Measurements from ENCODE around the gene EPHB3. TPM values are rescaled to one million over a fixed set of nuclear protein-coding genes. Genes with fewer than 3 reads are reported as not detected.

The EPHB3 gene
- total RNA-seq, 1 donor from 2014 or later = 0.07 TPM

DNA sequence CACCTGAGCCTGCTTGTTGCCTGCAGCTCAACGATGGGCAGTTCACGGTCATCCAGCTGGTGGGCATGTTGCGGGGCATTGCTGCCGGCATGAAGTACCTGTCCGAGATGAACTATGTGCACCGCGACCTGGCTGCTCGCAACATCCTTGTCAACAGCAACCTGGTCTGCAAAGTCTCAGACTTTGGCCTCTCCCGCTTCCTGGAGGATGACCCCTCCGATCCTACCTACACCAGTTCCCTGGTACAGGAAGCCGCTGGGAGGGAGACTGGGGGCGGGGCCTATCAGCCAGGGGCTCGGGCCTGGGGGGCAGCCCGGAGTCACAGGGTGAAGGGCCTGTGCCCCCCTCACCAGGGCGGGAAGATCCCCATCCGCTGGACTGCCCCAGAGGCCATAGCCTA lies 18.8 kb downstream of the EPHB3 start:
- no peak for DNase-seq
- intact Hi-C loops (cut with micrococcal nuclease) = no loop called here
- no peaks in the 10 kb centered on the region for H3K9me3 Mint-ChIP-seq
- peaks cover 6% of the 10 kb centered on the region for H3K4me1 Mint-ChIP-seq
- H3K27me3 Mint-ChIP-seq = peaks cover 30% of the 10 kb centered on the region
- no peak overlapping the region for H3K27ac Mint-ChIP-seq
- no peak for TF ChIP-seq CTCF (IDR thresholded peaks at IDR 0.05)
- no peaks in the 10 kb centered on the region for H3K36me3 Mint-ChIP-seq (ENCODE audit: low read depth)
- ATAC-seq (ENCODE audit: low read depth) = no peak
- CTCF ChIA-PET = no interaction called here
- POLR2A ChIA-PET = no interaction called here
- no peak overlapping the region for H3K4me3 Mint-ChIP-seq

- DNase-seq (no peak), ATAC-seq (ENCODE audit: low read depth) (no peak)
- Mint-ChIP-seq H3K36me3 (ENCODE audit: low read depth) (no peaks in the 10 kb centered on the region), H3K27ac (no peak overlapping the region), H3K4me3 (no peak overlapping the region), H3K9me3 (no peaks in the 10 kb centered on the region), H3K27me3 (peaks cover 33% of the 10 kb centered on the region), H3K4me1 (peaks cover 6% of the 10 kb centered on the region)
- ChIA-PET CTCF (no interaction called here), POLR2A (no interaction called here)
- TF ChIP-seq CTCF (IDR thresholded peaks at IDR 0.05) = no peak
- intact Hi-C loops (cut with micrococcal nuclease) = no loop called here
Observed at GRCh38 chr3:184581331-184581855, 19.8 kb downstream of the EPHB3 start.

GRCh38 chr3:184582646-184583577 lies 21.3 kb downstream of the EPHB3 start:
- peaks cover 33% of the 10 kb centered on the region for H3K27me3 Mint-ChIP-seq
- ATAC-seq (ENCODE audit: low read depth) (no peak), DNase-seq (no peak)
- H3K27ac Mint-ChIP-seq = no peak overlapping the region
- H3K4me1 Mint-ChIP-seq = peaks cover 6% of the 10 kb centered on the region
- ChIA-PET POLR2A (interaction anchor here (0.5 kb wide), 1 partner anchor 83 kb away, joined by 3 read pairs; no protein-coding TSS in a partner anchor), CTCF (interaction anchor here (1.1 kb wide), 1 partner anchor 51 kb away, joined by 3 read pairs; no protein-coding TSS in a partner anchor)
- no peaks in the 10 kb centered on the region for H3K9me3 Mint-ChIP-seq
- intact Hi-C loops (cut with micrococcal nuclease) = no loop called here
- peak overlapping the region; percentile 52 for H3K4me3 Mint-ChIP-seq
- TF ChIP-seq CTCF (IDR thresholded peaks at IDR 0.05) = no peak
- no peaks in the 10 kb centered on the region for H3K36me3 Mint-ChIP-seq (ENCODE audit: low read depth)

GRCh38 chr3:184583578-184584451 lies 22.2 kb downstream of the EPHB3 start:
- Mint-ChIP-seq H3K36me3 (ENCODE audit: low read depth) (no peaks in the 10 kb centered on the region), H3K9me3 (no peaks in the 10 kb centered on the region), H3K27me3 (peaks cover 31% of the 10 kb centered on the region), H3K4me1 (peaks cover 6% of the 10 kb centered on the region), H3K4me3 (no peak overlapping the region), H3K27ac (no peak overlapping the region)
- ChIA-PET POLR2A (no interaction called here), CTCF (no interaction called here)
- no peak for DNase-seq
- ATAC-seq (ENCODE audit: low read depth) = no peak
- TF ChIP-seq CTCF (IDR thresholded peaks at IDR 0.05) = no peak
- intact Hi-C loops (cut with micrococcal nuclease) = no loop called here

DNA sequence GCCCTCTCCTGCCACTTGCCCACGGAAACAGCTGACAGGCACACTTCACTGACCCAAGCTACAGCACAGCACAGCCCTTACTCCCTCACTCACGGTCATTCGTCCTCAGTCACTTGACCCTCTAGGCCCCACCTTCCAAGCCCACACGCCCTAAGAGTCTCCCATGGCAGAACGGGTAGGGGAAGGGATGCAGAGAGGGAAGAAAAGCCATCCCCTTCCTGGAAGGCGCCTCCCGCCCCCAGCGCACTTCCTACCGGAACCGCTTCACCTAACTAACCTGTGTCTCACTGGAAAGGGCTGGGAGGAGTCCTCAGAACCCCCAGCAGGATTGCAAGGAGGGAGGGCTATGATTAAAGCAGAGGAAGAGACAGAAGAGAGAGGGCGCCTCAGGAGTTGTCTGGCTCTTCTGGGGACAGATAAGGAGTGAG lies 22.9 kb downstream of the EPHB3 start:
- H3K9me3 Mint-ChIP-seq = no peaks in the 10 kb centered on the region
- H3K36me3 Mint-ChIP-seq (ENCODE audit: low read depth) = no peaks in the 10 kb centered on the region
- no peak for TF ChIP-seq CTCF (IDR thresholded peaks at IDR 0.05)
- CTCF ChIA-PET = no interaction called here
- DNase-seq = no peak
- ATAC-seq (ENCODE audit: low read depth) = no peak
- intact Hi-C loops (cut with micrococcal nuclease) = no loop called here
- peaks cover 29% of the 10 kb centered on the region for H3K27me3 Mint-ChIP-seq
- POLR2A ChIA-PET = no interaction called here
- H3K27ac Mint-ChIP-seq = no peak overlapping the region
- peaks cover 6% of the 10 kb centered on the region for H3K4me1 Mint-ChIP-seq
- no peak overlapping the region for H3K4me3 Mint-ChIP-seq
